Gastroesophageal sphincter (tissue), 4 donors: ENCODE measurements around the gene EPC1. TPM values are rescaled to one million over a fixed set of nuclear protein-coding genes. Genes with fewer than 3 reads are reported as not detected.

Experiments
- ATAC-seq: fragments of 150-250 bp; one replicate; pipeline ENCODE4 v1.9.1; 2016; ENCODE audit warnings: mild to moderate bottlenecking, moderate library complexity
- H3K27ac ChIP-seq, 4 donors: fragments of 200-600 bp; sonication (generic) in 3 of 4; 1 replicate in 3 of 4; 2 replicates in 1 of 4; pipeline ENCODE4 v1.5.1; 2016 to 2019
- H3K27me3 ChIP-seq: fragments of 200-600 bp; sonication (generic); one replicate; pipeline ENCODE4 v1.5.1; 2019
- H3K36me3 ChIP-seq, 2 donors: fragments of 200-600 bp; sonication (generic); one replicate each; pipeline ENCODE4 v1.5.1; 2019; ENCODE audit warnings: control low read depth in 1 of 2
- H3K4me1 ChIP-seq, 3 donors: fragments of 200-600 bp; sonication (generic); 1 replicate in 2 of 3; 2 replicates in 1 of 3; pipeline ENCODE4 v1.5.1; 2016 to 2019; ENCODE audit warnings: control low read depth in 2 of 3
- H3K4me3 ChIP-seq, 2 donors: fragments of 200-600 bp; sonication (generic); one replicate each; pipeline ENCODE4 v1.5.1; 2019; ENCODE audit warnings: mild to moderate bottlenecking in 1 of 2, moderate library complexity in 1 of 2
- H3K9me3 ChIP-seq, 3 donors: fragments of 200-600 bp; sonication (generic); one replicate each; pipeline ENCODE4 v1.5.1; 2017 to 2019; ENCODE audit warnings: control low read depth in 2 of 3
- CTCF ChIP-seq, 4 experiments: fragments of 200-600 bp in 2 of 4; fragments of 450-650 bp in 2 of 4; sonication (generic) in 1 of 4; IDR thresholded peaks; one replicate each; pipeline ENCODE4 v1.5.1; 2017 to 2019; ENCODE audit warnings: antibody characterized with exemption in 4 of 4, mild to moderate bottlenecking in 2 of 4, moderate library complexity in 2 of 4
- EP300 ChIP-seq: sonication (generic); formaldehyde crosslinking; IDR thresholded peaks from one replicate; pipeline ENCODE4 v1.6.1; 2017; ENCODE audit warnings: antibody characterized with exemption, mild to moderate bottlenecking
- POLR2A ChIP-seq, 2 donors: fragments of 450-650 bp; IDR thresholded peaks; one replicate each; pipeline ENCODE4 v1.6.1; 2017; ENCODE audit warnings: antibody characterized with exemption in 2 of 2, mild to moderate bottlenecking in 2 of 2, moderate library complexity in 1 of 2
- POLR2AphosphoS5 ChIP-seq: sonication (generic); formaldehyde crosslinking; IDR thresholded peaks from one replicate; pipeline ENCODE4 v1.6.1; 2017; ENCODE audit warnings: antibody characterized with exemption
- WGBS, 2 donors: methylation state at CpG; one replicate each; pipeline ENCODE4 v1.1.5; 2018; ENCODE audit warnings: low coverage in 1 of 2; 5-methylcytosine and 5-hydroxymethylcytosine counted together
- total RNA-seq, 4 donors: library from RNA; depleted of rRNA; stranded (reverse); fragments of >200 nt; gene quantifications; one replicate each; pipeline ENCODE4 v1.1.0, GENCODE V29; 2016

Gene EPC1
- total RNA-seq, 4 donors from 2014 or later = 24.1 to 61.3 (median 32.3) TPM

DNA sequence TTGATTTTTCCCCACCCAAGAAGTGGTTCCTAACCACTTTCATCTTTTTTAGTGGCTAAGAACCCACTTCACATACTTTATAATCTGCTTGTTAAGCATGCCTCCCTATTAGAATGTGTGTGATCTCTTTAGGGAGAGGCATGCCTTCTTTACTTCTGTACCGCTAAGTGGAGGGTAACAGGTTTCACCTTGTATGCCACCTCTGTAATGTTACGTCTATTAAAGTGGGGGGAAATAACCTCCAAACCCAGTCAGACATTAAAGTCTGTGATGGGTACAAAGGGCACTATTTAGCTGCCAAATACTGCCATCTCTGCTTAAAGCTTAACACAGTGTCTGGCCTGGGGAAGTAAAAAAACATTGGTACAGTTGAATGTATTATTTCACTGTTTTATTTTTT is 51.9 kb downstream of the EPC1 start:
- ATAC-seq = no peak
- Histone ChIP-seq H3K27ac (no peak overlapping the region), H3K36me3 (peaks cover 0 to 19% of the 10 kb centered on the region in 2 donors), H3K4me1 (peaks cover 0 to 70% (median 0%) of the 10 kb centered on the region in 3 donors), H3K27me3 (no peaks in the 10 kb centered on the region), H3K4me3 (no peak overlapping the region), H3K9me3 (no peaks in the 10 kb centered on the region)
- TF ChIP-seq CTCF (IDR thresholded peaks at IDR 0.05) = no peak
- TF ChIP-seq POLR2A (IDR thresholded peaks at IDR 0.05) = no peak
- no peak for TF ChIP-seq EP300
- no peak for TF ChIP-seq POLR2AphosphoS5
- WGBS, 2 donors = 70 to 71% methylated on average over 1 to 2 of the region's 2 CpGs

DNA sequence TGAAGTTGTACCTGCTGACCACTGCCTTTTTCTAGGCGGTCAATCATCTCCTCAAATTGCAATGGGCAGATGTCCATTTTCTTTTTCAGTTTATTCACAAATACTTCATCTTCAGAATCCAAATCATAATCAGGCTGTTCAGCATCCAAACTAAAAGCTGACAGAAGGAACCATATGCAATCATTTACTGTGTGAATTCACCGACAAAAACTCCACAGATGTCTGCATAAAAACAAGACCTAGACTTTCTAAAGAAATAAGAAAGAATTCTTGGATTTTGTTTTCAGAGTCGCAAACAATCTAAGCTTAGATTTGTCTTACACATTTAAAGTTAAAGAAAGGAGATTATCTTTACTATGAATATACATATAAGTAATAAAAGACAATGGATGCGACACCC is 53.4 kb downstream of the EPC1 start:
- ATAC-seq = no peak

GRCh38 chr10:32279795-32280194 is 67.2 kb downstream of the EPC1 start:
- Histone ChIP-seq H3K9me3 (no peaks in the 10 kb centered on the region), H3K4me3 (no peak overlapping the region), H3K27ac (no peak overlapping the region), H3K27me3 (no peaks in the 10 kb centered on the region), H3K36me3 (peaks cover 0 to 67% of the 10 kb centered on the region in 2 donors), H3K4me1 (peaks cover 0 to 30% (median 0%) of the 10 kb centered on the region in 3 donors)
- 45 to 73% methylated on average over 1 of the region's 1 CpG for WGBS, 2 donors
- ATAC-seq = no peak
- TF ChIP-seq CTCF (IDR thresholded peaks at IDR 0.05) = no peak
- no peak for TF ChIP-seq POLR2A (IDR thresholded peaks at IDR 0.05)
- TF ChIP-seq EP300 = no peak
- TF ChIP-seq POLR2AphosphoS5 = no peak

More for the DNA sequence above, 53.4 kb downstream of the EPC1 start:
- H3K9me3 ChIP-seq = no peaks in the 10 kb centered on the region
- WGBS, 2 donors = 85 to 100% methylated on average over 4 of the region's 4 CpGs
- peaks cover 0 to 56% (median 0%) of the 10 kb centered on the region in 3 donors for H3K4me1 ChIP-seq
- no peaks in the 10 kb centered on the region for H3K27me3 ChIP-seq
- no peak overlapping the region for H3K4me3 ChIP-seq
- TF ChIP-seq EP300 (no peak), POLR2A (IDR thresholded peaks at IDR 0.05) (no peak), POLR2AphosphoS5 (no peak), CTCF (IDR thresholded peaks at IDR 0.05) (no peak)
- H3K27ac ChIP-seq = no peak overlapping the region
- peaks cover 0 to 34% of the 10 kb centered on the region in 2 donors for H3K36me3 ChIP-seq

DNA sequence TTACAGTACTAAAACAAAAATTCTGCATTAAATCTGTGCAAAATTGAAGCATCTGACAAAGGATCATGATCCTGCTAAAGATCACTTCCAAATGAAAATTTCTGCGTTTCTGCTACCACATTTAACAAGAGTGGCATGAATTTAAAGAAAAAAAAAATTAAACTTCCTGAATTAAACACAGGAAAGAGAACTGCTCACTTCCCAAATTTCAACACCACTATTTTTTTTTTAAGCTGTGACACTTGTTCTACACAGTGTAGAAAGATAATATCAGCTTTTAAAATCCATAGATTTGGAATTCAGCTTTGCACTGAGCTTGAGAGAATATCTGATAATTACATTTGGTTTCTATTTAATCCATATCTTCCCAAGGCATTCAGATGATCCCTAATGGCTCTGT is 73.6 kb downstream of the EPC1 start:
- no peak for TF ChIP-seq EP300
- TF ChIP-seq POLR2A (IDR thresholded peaks at IDR 0.05) = no peak
- no peak for TF ChIP-seq POLR2AphosphoS5
- TF ChIP-seq CTCF (IDR thresholded peaks at IDR 0.05) = no peak
- H3K4me1 ChIP-seq = no peaks in the 10 kb centered on the region
- no peaks in the 10 kb centered on the region for H3K9me3 ChIP-seq
- no peak overlapping the region for H3K4me3 ChIP-seq
- 60 to 73% methylated on average over 1 of the region's 1 CpG for WGBS, 2 donors
- H3K27me3 ChIP-seq = no peaks in the 10 kb centered on the region
- no peak overlapping the region for H3K27ac ChIP-seq
- ATAC-seq = no peak
- H3K36me3 ChIP-seq = peaks cover 12 to 80% of the 10 kb centered on the region in 2 donors

DNA sequence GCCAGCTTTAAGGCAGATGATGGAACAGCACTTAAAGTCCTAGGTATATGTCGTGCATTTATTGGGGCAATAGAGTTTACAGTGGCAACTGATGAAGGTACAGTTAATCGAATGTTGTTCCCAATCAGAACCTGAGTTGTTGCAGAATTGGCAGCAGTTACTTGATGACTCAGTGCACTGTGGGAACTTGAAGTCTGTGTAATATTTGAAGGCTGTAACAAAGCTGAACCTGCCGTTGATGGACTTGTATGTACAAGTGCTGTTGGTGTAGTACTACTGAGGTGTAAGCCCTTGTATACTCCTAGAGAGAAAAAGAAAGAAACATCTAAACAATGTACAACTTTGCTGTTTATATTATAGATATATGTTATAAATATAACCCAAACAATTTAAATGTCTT is 75.3 kb downstream of the EPC1 start:
- TF ChIP-seq POLR2AphosphoS5 (no peak), EP300 (no peak), POLR2A (IDR thresholded peaks at IDR 0.05) (no peak), CTCF (IDR thresholded peaks at IDR 0.05) (no peak)
- WGBS, 2 donors = 68 to 75% methylated on average over 2 to 3 of the region's 3 CpGs
- Histone ChIP-seq H3K4me1 (no peaks in the 10 kb centered on the region), H3K36me3 (peaks cover 15 to 84% of the 10 kb centered on the region in 2 donors), H3K4me3 (no peak overlapping the region), H3K27me3 (no peaks in the 10 kb centered on the region), H3K9me3 (no peaks in the 10 kb centered on the region), H3K27ac (no peak overlapping the region)
- ATAC-seq = no peak
